Panc1 (cell line): Measurements from ENCODE around the gene VDR. TPM values are rescaled to one million over a fixed set of nuclear protein-coding genes. Genes with fewer than 3 reads are reported as not detected.

ENCODE experiments used
- ATAC-seq: fragments of 200-7000 bp; cut with Tn5 transposase; 2 replicates; pipeline ENCODE4 v1.9.1; 2020; ENCODE audit warnings: mild to moderate bottlenecking, moderate library complexity
- BruUV-seq: library from RNA; stranded (reverse); fragments of 400-500 nt; replicated peaks from 2 replicates; lab custom pipeline; 2021; lab: Mats Ljungman, UMichigan
- CTCF ChIA-PET: fragments of 300-600 bp; sonication (Branson Sonifier 250); formaldehyde crosslinking; loops from one replicate; lab custom pipeline; 2022; ENCODE audit warnings: antibody characterized with exemption; lab: Charles Lee
- POLR2A ChIA-PET: fragments of 300-600 bp; sonication (Branson Sonifier 250); formaldehyde crosslinking; loops from one replicate; lab custom pipeline; 2022; ENCODE audit warnings: antibody characterized with exemption; lab: Charles Lee
- DNase-seq: peaks from one replicate; pipeline ENCODE4 v3.0.0-alpha.2; 2010; ENCODE audit warnings: low read depth, low spot score
- H3K27ac ChIP-seq: 2 replicates; pipeline ENCODE4 v1.5.1; 2011; ENCODE audit warnings: mild to moderate bottlenecking, low read length, inconsistent platforms
- H3K27me3 ChIP-seq: fragments of 200-500 bp; sonication (Bioruptor generic); 2 replicates; pipeline ENCODE4 v1.6.0; 2014; ENCODE audit warnings: low read length, inconsistent platforms; ENCODE audit not compliant: control insufficient read depth, insufficient read depth
- H3K36me3 ChIP-seq: fragments of 200-500 bp; sonication (Bioruptor generic); 2 replicates; pipeline ENCODE4 v1.5.1; 2014; ENCODE audit warnings: inconsistent platforms, mild to moderate bottlenecking, low read length, moderate library complexity; ENCODE audit not compliant: control insufficient read depth, insufficient read depth
- H3K4me1 ChIP-seq: 2 replicates; pipeline ENCODE4 v1.5.1; 2011; ENCODE audit warnings: inconsistent platforms, mild to moderate bottlenecking, low read length, moderate library complexity; ENCODE audit not compliant: control insufficient read depth, insufficient read depth
- H3K4me3 ChIP-seq, 2 experiments: 2 replicates each; pipeline ENCODE4 v1.5.1; 2011 to 2012; ENCODE audit warnings: low read depth in 2 of 2, low read length in 2 of 2, mild to moderate bottlenecking in 2 of 2, inconsistent platforms in 1 of 2, moderate library complexity in 1 of 2
- H3K9me3 ChIP-seq: fragments of 200-500 bp; sonication (Bioruptor generic); 2 replicates; pipeline ENCODE4 v1.5.1; 2014; ENCODE audit warnings: low read depth, mild to moderate bottlenecking, inconsistent platforms, low read length, moderate library complexity; ENCODE audit not compliant: control insufficient read depth, insufficient read depth
- CTCF ChIP-seq: fragments of 450-650 bp; IDR thresholded peaks from 2 replicates; pipeline ENCODE4 v1.5.1; 2017; ENCODE audit warnings: mild to moderate bottlenecking
- POLR2AphosphoS5 ChIP-seq: IDR thresholded peaks from 2 replicates; pipeline ENCODE4 v1.6.1; 2012; ENCODE audit warnings: mild to moderate bottlenecking, low read depth, low read length, moderate library complexity
- REST ChIP-seq, 2 experiments: IDR thresholded peaks; 2 replicates each; pipeline ENCODE4 v1.6.1; 2011 to 2012; ENCODE audit warnings: low read depth in 2 of 2, control low read depth in 1 of 2, low read length in 1 of 2, mild to moderate bottlenecking in 1 of 2, moderate library complexity in 1 of 2; ENCODE audit not compliant: insufficient read depth in 1 of 2
- SIN3A ChIP-seq: IDR thresholded peaks from 2 replicates; pipeline ENCODE4 v1.6.1; 2012; ENCODE audit warnings: low read depth, mild to moderate bottlenecking, low read length, moderate library complexity, borderline replicate concordance; ENCODE audit not compliant: insufficient read depth
- TCF7L2 ChIP-seq: IDR thresholded peaks from 2 replicates; pipeline ENCODE4 v1.6.1; 2011; ENCODE audit warnings: mild to moderate bottlenecking, low read depth, low read length, inconsistent platforms
- in situ Hi-C: cut with HindIII; loops from 2 replicates; pipeline ENCODE4 v1.10.0; 2016; ENCODE audit warnings: low sequenced_read_pairs, low pct_unique_long_range_greater_than_20kb
- intact Hi-C: fragments of 100-400 bp; cut with micrococcal nuclease; formaldehyde crosslinking; loops from one replicate; pipeline ENCODE4 v1.10.0; 2022; ENCODE audit not compliant: unreplicated experiment
- total RNA-seq: library from RNA; stranded (reverse); gene quantifications from one replicate; pipeline ENCODE4 v1.2.1, GENCODE V29; 2021; ENCODE audit not compliant: unreplicated experiment

The VDR gene
- total RNA-seq, 1 experiment from 2014 or later = 3.0 TPM

DNA sequence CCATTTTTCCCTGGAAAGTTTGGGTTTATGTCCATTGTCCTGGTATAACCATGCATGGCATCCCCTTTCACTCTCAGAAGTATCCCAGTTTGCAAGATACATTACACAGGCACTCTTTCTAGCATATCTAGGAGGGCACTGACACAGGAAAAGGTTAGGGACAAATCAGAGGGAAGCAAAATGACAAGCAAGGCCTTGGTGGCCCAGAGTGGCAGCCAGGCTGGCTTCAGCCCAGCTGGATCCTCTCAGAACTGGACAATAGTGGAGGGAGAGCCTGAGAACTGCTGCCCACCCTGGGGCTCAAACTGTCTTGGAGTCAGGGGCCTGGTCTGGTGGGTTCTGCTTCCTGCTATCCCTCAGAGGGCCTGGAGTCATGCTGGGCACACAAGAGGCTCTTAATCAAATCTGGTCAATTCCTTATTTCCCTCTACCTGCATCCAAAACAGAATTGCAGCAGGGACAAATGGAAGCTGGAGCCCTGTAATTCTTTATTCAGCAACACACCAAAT lies 2.6 kb downstream of the VDR start:
- Histone ChIP-seq H3K4me1 (peaks cover 10% of the 10 kb centered on the region; the same call in 1 of the 2 replicates), H3K9me3 (no peaks in the 10 kb centered on the region), H3K4me3 (no peak overlapping the region), H3K27ac (no peak overlapping the region), H3K27me3 (peaks cover 13% of the 10 kb centered on the region), H3K36me3 (no peaks in the 10 kb centered on the region; the same call in 1 of the 2 replicates)
- no TSS peak for BruUV-seq
- ChIA-PET CTCF (no interaction called here), POLR2A (no interaction called here)
- intact Hi-C loops = no loop called here
- DNase-seq = no peak
- in situ Hi-C loops = no loop called here
- ATAC-seq = no peak
- TF ChIP-seq REST (IDR thresholded peaks at IDR 0.05; ENCODE audit: insufficient read depth in 1 of 2, low read depth in 2 of 2, low read length in 1 of 2) (no peak), SIN3A (no peak), POLR2AphosphoS5 (no peak), TCF7L2 (no peak), CTCF (no peak)

DNA sequence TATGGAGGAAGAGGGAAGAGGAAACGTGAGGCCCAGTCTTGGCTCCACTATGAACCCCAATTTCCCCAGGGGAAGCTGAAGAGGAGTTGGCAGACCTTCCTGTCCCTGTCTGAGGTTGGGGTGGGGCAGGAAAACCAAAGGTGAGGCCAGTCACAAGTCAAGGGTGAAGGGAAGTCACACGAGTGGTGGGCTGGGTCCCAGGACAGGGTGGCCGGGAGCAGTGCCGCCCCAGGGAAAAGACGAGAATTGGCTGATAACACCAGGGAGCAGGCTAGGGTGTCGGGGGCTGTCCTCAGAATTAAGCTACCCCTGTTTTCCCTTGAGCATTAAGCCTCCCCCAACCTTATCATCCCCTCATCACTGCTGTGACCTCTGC lies 3.1 kb downstream of the VDR start:
- no peak overlapping the region for H3K27ac ChIP-seq
- no peak for DNase-seq
- intact Hi-C loops = no loop called here
- H3K4me3 ChIP-seq = no peak overlapping the region
- H3K9me3 ChIP-seq = no peaks in the 10 kb centered on the region
- no peak for ATAC-seq
- POLR2A ChIA-PET = no interaction called here
- H3K36me3 ChIP-seq = no peaks in the 10 kb centered on the region; the same call in 1 of the 2 replicates
- CTCF ChIA-PET = no interaction called here
- BruUV-seq = no TSS peak
- in situ Hi-C loops = no loop called here
- H3K4me1 ChIP-seq = peaks cover 12% of the 10 kb centered on the region
- H3K27me3 ChIP-seq = peaks cover 11% of the 10 kb centered on the region
- TF ChIP-seq CTCF (no peak), SIN3A (no peak)
